H1 (cell line): ENCODE data around the gene GRM4. TPM values are rescaled to one million over a fixed set of nuclear protein-coding genes. Genes with fewer than 3 reads are reported as not detected.

Experiments used
- CTCF ChIA-PET: fragments of 300-600 bp; sonication (Branson Sonifier 250); formaldehyde crosslinking; loops from one replicate; lab custom pipeline; 2021; ENCODE audit not compliant: partially characterized antibody; lab: Charles Lee
- POLR2A ChIA-PET: fragments of 300-600 bp; sonication (Branson Sonifier 250); formaldehyde crosslinking; loops from one replicate; lab custom pipeline; 2021; ENCODE audit warnings: inconsistent platforms; ENCODE audit not compliant: partially characterized antibody; lab: Charles Lee
- DNase-seq, 2 experiments: peaks; one replicate each; pipeline versions ENCODE4 v3.0.0 to v3.0.0-alpha.2; 2010 to 2022; ENCODE audit warnings: low spot score in 2 of 2, low read depth in 1 of 2, mixed read lengths in 1 of 2
- FAIRE-seq: peaks from 2 replicates; lab custom pipeline; 2011; peaks lifted over from hg19 to GRCh38; lab: Jason Lieb, UNC
- H2AFZ ChIP-seq: 2 replicates; pipeline ENCODE4 v1.8.1; 2012; ENCODE audit warnings: low read length, inconsistent platforms
- H2AK5ac ChIP-seq: 2 replicates; pipeline ENCODE4 v1.6.1; 2013; ENCODE audit warnings: low read depth, low read length
- H2BK120ac ChIP-seq: replicated peaks from 2 replicates; pipeline ENCODE3; 2013; ENCODE audit warnings: low read depth, low read length, inconsistent platforms
- H2BK12ac ChIP-seq: 2 replicates; pipeline ENCODE4 v1.6.1; 2013; ENCODE audit warnings: low read depth, low read length
- H2BK15ac ChIP-seq: 2 replicates; pipeline ENCODE4 v1.6.1; 2013; ENCODE audit warnings: low read length
- H2BK20ac ChIP-seq: 2 replicates; pipeline ENCODE4 v1.6.1; 2013; ENCODE audit warnings: low read length
- H2BK5ac ChIP-seq: 2 replicates; pipeline ENCODE4 v1.6.1; 2013; ENCODE audit warnings: low read depth, low read length
- H3K14ac ChIP-seq: 2 replicates; pipeline ENCODE4 v1.6.1; 2013; ENCODE audit warnings: inconsistent platforms; ENCODE audit not compliant: insufficient read length
- H3K18ac ChIP-seq: 2 replicates; pipeline ENCODE4 v1.6.1; 2013; ENCODE audit warnings: low read length; ENCODE audit errors: extremely low read depth
- H3K23ac ChIP-seq: 2 replicates; pipeline ENCODE4 v1.6.1; 2013; ENCODE audit warnings: inconsistent platforms; ENCODE audit not compliant: insufficient read length
- H3K23me2 ChIP-seq: 2 replicates; pipeline ENCODE4 v1.6.1; 2013; ENCODE audit warnings: low read depth, low read length
- H3K27ac ChIP-seq: 2 replicates; pipeline ENCODE4 v1.6.1; 2011; ENCODE audit warnings: low read depth, low read length, inconsistent platforms
- H3K27me3 ChIP-seq, 4 experiments: replicated peaks in 1 of 4; 1 replicate in 1 of 4; 2 replicates in 3 of 4; pipeline versions ENCODE4 v1.6.1 to v1.8.1; 2011 to 2013; ENCODE audit warnings: low read length in 3 of 4, mild to moderate bottlenecking in 3 of 4, inconsistent platforms in 2 of 4, mixed read lengths in 2 of 4, moderate library complexity in 1 of 4; ENCODE audit not compliant: control insufficient read depth in 3 of 4, insufficient read depth in 3 of 4; ENCODE audit errors: extremely low read depth in 1 of 4
- H3K36me3 ChIP-seq, 4 experiments: 2 replicates each; pipeline versions ENCODE4 v1.6.1 to v1.8.1; 2011 to 2013; ENCODE audit warnings: mild to moderate bottlenecking in 4 of 4, low read length in 3 of 4, moderate library complexity in 2 of 4, control low read depth in 1 of 4, inconsistent platforms in 1 of 4; ENCODE audit not compliant: insufficient read depth in 4 of 4, control insufficient read depth in 2 of 4
- H3K4ac ChIP-seq: replicated peaks from 2 replicates; pipeline ENCODE3; 2013; ENCODE audit warnings: low read length, low read depth, mixed read lengths, inconsistent platforms; ENCODE audit not compliant: insufficient read length
- H3K4me1 ChIP-seq, 4 experiments: replicated peaks in 1 of 4; 1 replicate in 1 of 4; 2 replicates in 3 of 4; pipeline versions ENCODE4 v1.6.1 to v1.8.1; 2011 to 2013; ENCODE audit warnings: low read length in 3 of 4, inconsistent platforms in 2 of 4, mixed read lengths in 1 of 4; ENCODE audit not compliant: insufficient read depth in 4 of 4, control insufficient read depth in 3 of 4
- H3K4me2 ChIP-seq, 2 experiments: 2 replicates each; pipeline versions ENCODE4 v1.6.1 to v1.8.1; 2011 to 2013; ENCODE audit warnings: low read depth in 2 of 2, low read length in 2 of 2, control low read depth in 1 of 2, inconsistent platforms in 1 of 2, mild to moderate bottlenecking in 1 of 2; ENCODE audit not compliant: insufficient read depth in 1 of 2
- H3K4me3 ChIP-seq, 4 experiments: fragments of 200-600, 300-600 bp in 1 of 4; sonication (generic), shearing (Covaris generic), sonication (Bioruptor Twin) in 1 of 4; 2 replicates each; pipeline versions ENCODE4 v1.5.1 to v1.8.1; 2011 to 2016; ENCODE audit warnings: low read length in 4 of 4, low read depth in 3 of 4, control low read depth in 2 of 4, inconsistent platforms in 2 of 4, mild to moderate bottlenecking in 2 of 4, mixed read lengths in 1 of 4, moderate library complexity in 1 of 4; ENCODE audit not compliant: insufficient read depth in 2 of 4; ENCODE audit errors: extremely low read depth in 1 of 4
- H3K56ac ChIP-seq: replicated peaks from 2 replicates; pipeline ENCODE3; 2013; ENCODE audit warnings: low read depth, mild to moderate bottlenecking, mixed read lengths, low read length, inconsistent platforms; ENCODE audit not compliant: insufficient read length
- H3K79me1 ChIP-seq: 2 replicates; pipeline ENCODE4 v1.6.1; 2013; ENCODE audit warnings: low read depth, low read length, control low read depth
- H3K79me2 ChIP-seq, 2 experiments: 2 replicates each; pipeline versions ENCODE4 v1.6.1 to v1.8.1; 2012 to 2013; ENCODE audit warnings: low read length in 2 of 2, mild to moderate bottlenecking in 2 of 2, inconsistent platforms in 1 of 2; ENCODE audit not compliant: insufficient read depth in 2 of 2, control insufficient read depth in 1 of 2
- H3K9ac ChIP-seq, 4 experiments: replicated peaks in 1 of 4; 1 replicate in 1 of 4; 2 replicates in 3 of 4; pipeline versions ENCODE4 v1.6.1 to v1.8.1; 2011 to 2013; ENCODE audit warnings: low read depth in 3 of 4, low read length in 3 of 4, control low read depth in 2 of 4, mild to moderate bottlenecking in 2 of 4, moderate library complexity in 2 of 4, inconsistent platforms in 1 of 4; ENCODE audit errors: extremely low read depth in 1 of 4
- H3K9me3 ChIP-seq, 2 experiments: 2 replicates each; pipeline versions ENCODE4 v1.6.1 to v1.8.1; 2012 to 2013; ENCODE audit warnings: mild to moderate bottlenecking in 2 of 2, moderate library complexity in 2 of 2, control low read depth in 1 of 2, inconsistent platforms in 1 of 2, low read depth in 1 of 2, low read length in 1 of 2, mixed read lengths in 1 of 2; ENCODE audit not compliant: insufficient read depth in 2 of 2
- H4K20me1 ChIP-seq, 2 experiments: replicated peaks in 1 of 2; 2 replicates each; pipeline versions ENCODE3 to v1.8.1; 2011 to 2013; ENCODE audit warnings: inconsistent platforms in 2 of 2, low read length in 2 of 2, mild to moderate bottlenecking in 1 of 2; ENCODE audit not compliant: insufficient read depth in 2 of 2, control insufficient read depth in 1 of 2
- H4K5ac ChIP-seq: 2 replicates; pipeline ENCODE4 v1.6.1; 2013; ENCODE audit warnings: low read length, low read depth, mixed read lengths, inconsistent platforms; ENCODE audit not compliant: insufficient read length
- H4K8ac ChIP-seq: 2 replicates; pipeline ENCODE4 v1.8.0; 2013; ENCODE audit warnings: mild to moderate bottlenecking, moderate library complexity, low read length, inconsistent platforms; ENCODE audit not compliant: insufficient read depth; ENCODE audit errors: extremely low read depth
- H4K91ac ChIP-seq: replicated peaks from 2 replicates; pipeline ENCODE3; 2013; ENCODE audit warnings: low read length, mixed read lengths, inconsistent platforms; ENCODE audit not compliant: insufficient read length
- BACH1 ChIP-seq: IDR thresholded peaks from 2 replicates; pipeline ENCODE4 v1.6.1; 2012; ENCODE audit warnings: low read length, improper control_type of control experiment
- CEBPB ChIP-seq: IDR thresholded peaks from 2 replicates; pipeline ENCODE4 v1.6.1; 2012; ENCODE audit warnings: low read depth, low read length
- EGR1 ChIP-seq: IDR thresholded peaks from 2 replicates; pipeline ENCODE4 v1.6.1; 2011; ENCODE audit warnings: low read depth, low read length, borderline replicate concordance
- HDAC6 ChIP-seq: IDR thresholded peaks from one replicate; pipeline ENCODE4 v1.7.1; 2012; ENCODE audit warnings: low read depth, mild to moderate bottlenecking, inconsistent platforms, low read length, moderate library complexity
- KDM5A ChIP-seq: fragments of 200-600 bp; IDR thresholded peaks from 2 replicates; pipeline ENCODE4 v1.7.1; 2012; ENCODE audit warnings: mild to moderate bottlenecking, low read length, inconsistent platforms, mixed read lengths
- POLR2AphosphoS5 ChIP-seq: IDR thresholded peaks from 2 replicates; pipeline ENCODE4 v1.6.1; 2011; ENCODE audit warnings: low read depth, low read length
- RAD21 ChIP-seq, 2 experiments: IDR thresholded peaks in 1 of 2; conservative IDR thresholded peaks in 1 of 2; 2 replicates each; pipeline ENCODE4 v1.6.1; 2011; ENCODE audit warnings: low read depth in 2 of 2, low read length in 2 of 2, improper control_type of control experiment in 1 of 2, inconsistent platforms in 1 of 2, mild to moderate bottlenecking in 1 of 2, moderate library complexity in 1 of 2
- TBP ChIP-seq: IDR thresholded peaks from 2 replicates; pipeline ENCODE4 v1.6.1; 2011; ENCODE audit warnings: low read depth, low read length, improper control_type of control experiment
- USF2 ChIP-seq: IDR thresholded peaks from 2 replicates; pipeline ENCODE4 v1.6.1; 2011; ENCODE audit warnings: low read length, improper control_type of control experiment
- WGBS, 2 experiments: shearing (Covaris generic) in 1 of 2; methylation state at CpG; one replicate each; pipeline versions ENCODE4 v1.1.6 to v1.1.7; 2013 to 2015; ENCODE audit warnings: low lambda C conversion rate in 2 of 2, mixed read lengths in 2 of 2, inconsistent platforms in 1 of 2, low coverage in 1 of 2, missing lambda C conversion rate in 1 of 2; ENCODE audit not compliant: insufficient replicate concordance in 2 of 2, insufficient coverage in 1 of 2, insufficient read length in 1 of 2; ENCODE audit errors: extremely low coverage in 1 of 2, missing lambda C conversion rate in 1 of 2; 5-methylcytosine and 5-hydroxymethylcytosine counted together
- polyA plus RNA-seq, 7 experiments: library from polyadenylated mRNA; depleted of rRNA in 3 of 7; stranded (reverse) in 5 of 7; unstranded in 2 of 7; fragments of >200 nt in 5 of 7; fragments of 200-250 nt in 2 of 7; gene quantifications; 1 replicate in 5 of 7; 2 replicates in 1 of 7; 4 replicates in 1 of 7; pipeline versions ENCODE4 v1.2.1 to v1.2.3, GENCODE V29; 2011 to 2013; ENCODE audit warnings: missing spikeins in 2 of 7, mixed read lengths in 2 of 7
- total RNA-seq: library from RNA; stranded (reverse); fragmentation: NEBNext Ultra II Directional; extraction: Animal tissue kit (Norgen Biotek cat#: 25700); gene quantifications from 2 replicates; pipeline ENCODE4 v1.2.1, GENCODE V29; 2021

The GRM4 gene
- total and polyA plus RNA-seq, 2 of the 8 experiments (the other 6 are each of a cell fraction or from before 2014, with no cell fraction given) = 19.6 to 21.5 TPM

GRCh38 chr6:34131326-34132290 is 14.3 kb downstream of the GRM4 start:
- CTCF ChIA-PET = interaction anchor here (0.6 to 11.6 kb wide), 14 partner anchors 11 to 352 kb away, joined by 3 to 128 read pairs (median 4); partner anchors contain the start of gene GRM4
- TF ChIP-seq KDM5A (no peak), RAD21 (IDR thresholded peaks at IDR 0.05 in 1 of 2, conservative IDR thresholded peaks at IDR 0.05 in 1 of 2; ENCODE audit: low read depth in 2 of 2, low read length in 2 of 2) (no peak), CEBPB (no peak), POLR2AphosphoS5 (no peak), HDAC6 (no peak), EGR1 (no peak), USF2 (peak; percentile 40; the same call in 1 of the 2 replicates), TBP (no peak), BACH1 (no peak)

More at GRCh38 chr6:34131326-34132290, 14.3 kb downstream of the GRM4 start:
- Histone ChIP-seq H3K23me2 (peaks cover 3% of the 10 kb centered on the region; the same call in 1 of the 2 replicates), H3K4me3 (peak overlapping the region in 3 of 4 experiments; percentile 10 to 50 (median 21); a peak in 6 of 8 replicates), H3K14ac (no peak overlapping the region), H2BK12ac (peak overlapping the region; percentile 70; the same call in 1 of the 2 replicates), H2AK5ac (peak overlapping the region; percentile 68; the same call in 1 of the 2 replicates), H2BK15ac (peak overlapping the region; percentile 97; the same call in 1 of the 2 replicates), H3K27me3 (no peaks in the 10 kb centered on the region), H2BK20ac (peak overlapping the region; percentile 95), H3K9ac (peak overlapping the region in 1 of 4 experiments; percentile 25; a peak in 1 of 7 replicates), H3K4me1 (peaks cover 18 to 47% (median 34%) of the 10 kb centered on the region in 4 experiments), H2BK120ac (peak overlapping the region; percentile 75), H3K23ac (no peak overlapping the region), H2BK5ac (peak overlapping the region; percentile 99), H3K56ac (peak overlapping the region; percentile 90), H3K79me2 (no peaks in the 10 kb centered on the region), H3K4ac (peak overlapping the region; percentile 91), H4K20me1 (peaks cover 2 to 3% of the 10 kb centered on the region in 2 experiments), H3K4me2 (peak overlapping the region; percentile 78 to 86), H2AFZ (peak overlapping the region; percentile 88; the same call in 1 of the 2 replicates), H3K36me3 (no peaks in the 10 kb centered on the region), H3K18ac (peak overlapping the region; percentile 89), H3K27ac (peak overlapping the region; percentile 79), H3K9me3 (no peaks in the 10 kb centered on the region), H3K79me1 (peaks cover 11% of the 10 kb centered on the region; the same call in 1 of the 2 replicates), H4K5ac (peak overlapping the region; percentile 94), H4K91ac (peak overlapping the region; percentile 97), H4K8ac (no peak overlapping the region)
- 13% methylated on average over 11 of the region's 11 CpGs; no CpG with 5 or more reads in 1 of the 2 experiments for WGBS, 2 experiments
- POLR2A ChIA-PET = interaction anchor here (1.5 to 4.2 kb wide), 9 partner anchors 10 to 105 kb away, joined by 4 to 27 read pairs (median 6); partner anchors contain the start of genes GRM4 and HMGA1
- FAIRE-seq (peak; percentile 58), DNase-seq (no peak)
